GM23338 (cell line): ENCODE results near the gene DRGX.

Experiments used
- CREB1 ChIP-seq: fragments of 250-450 bp; sonication (Bioruptor Pico); IDR thresholded peaks from 2 replicates; pipeline ENCODE4 v1.5.0; 2020; ENCODE audit warnings: low read depth, mild to moderate bottlenecking, moderate library complexity
- CTCF ChIP-seq, 2 experiments: fragments of 200-600 bp in 1 of 2; sonication (generic) in 1 of 2; conservative IDR thresholded peaks; 2 replicates each; pipeline versions ENCODE4 v1.5.1 to v1.6.1; 2016 to 2017; ENCODE audit warnings: antibody characterized with exemption in 2 of 2, low read depth in 2 of 2, mild to moderate bottlenecking in 2 of 2, moderate library complexity in 1 of 2
- ETS1 ChIP-seq: IDR thresholded peaks from 2 replicates; pipeline ENCODE4 v1.6.1; 2016; ENCODE audit warnings: antibody characterized with exemption
- EZH2 ChIP-seq: fragments of 200-600 bp; sonication (generic); IDR thresholded peaks from one replicate; pipeline ENCODE4 v1.8.0; 2017; ENCODE audit warnings: antibody characterized with exemption, mild to moderate bottlenecking, low read depth; ENCODE audit not compliant: unreplicated experiment
- POLR2AphosphoS5 ChIP-seq: IDR thresholded peaks from 2 replicates; pipeline ENCODE4 v1.6.1; 2016; ENCODE audit warnings: antibody characterized with exemption, low read depth
- TF ChIP-seq, protein P1 (sequence below): IDR thresholded peaks from one replicate; pipeline ENCODE4 v1.6.1; 2018; ENCODE audit warnings: antibody characterized with exemption; ENCODE audit not compliant: unreplicated experiment

- no peak for TF ChIP-seq EZH2
- no peak for TF ChIP-seq POLR2AphosphoS5
- TF ChIP-seq CTCF (conservative IDR thresholded peaks at IDR 0.05; ENCODE audit: low read depth in 2 of 2): peak; percentile 31; a peak in 2 of 4 replicates
- TF ChIP-seq, protein P1, sequence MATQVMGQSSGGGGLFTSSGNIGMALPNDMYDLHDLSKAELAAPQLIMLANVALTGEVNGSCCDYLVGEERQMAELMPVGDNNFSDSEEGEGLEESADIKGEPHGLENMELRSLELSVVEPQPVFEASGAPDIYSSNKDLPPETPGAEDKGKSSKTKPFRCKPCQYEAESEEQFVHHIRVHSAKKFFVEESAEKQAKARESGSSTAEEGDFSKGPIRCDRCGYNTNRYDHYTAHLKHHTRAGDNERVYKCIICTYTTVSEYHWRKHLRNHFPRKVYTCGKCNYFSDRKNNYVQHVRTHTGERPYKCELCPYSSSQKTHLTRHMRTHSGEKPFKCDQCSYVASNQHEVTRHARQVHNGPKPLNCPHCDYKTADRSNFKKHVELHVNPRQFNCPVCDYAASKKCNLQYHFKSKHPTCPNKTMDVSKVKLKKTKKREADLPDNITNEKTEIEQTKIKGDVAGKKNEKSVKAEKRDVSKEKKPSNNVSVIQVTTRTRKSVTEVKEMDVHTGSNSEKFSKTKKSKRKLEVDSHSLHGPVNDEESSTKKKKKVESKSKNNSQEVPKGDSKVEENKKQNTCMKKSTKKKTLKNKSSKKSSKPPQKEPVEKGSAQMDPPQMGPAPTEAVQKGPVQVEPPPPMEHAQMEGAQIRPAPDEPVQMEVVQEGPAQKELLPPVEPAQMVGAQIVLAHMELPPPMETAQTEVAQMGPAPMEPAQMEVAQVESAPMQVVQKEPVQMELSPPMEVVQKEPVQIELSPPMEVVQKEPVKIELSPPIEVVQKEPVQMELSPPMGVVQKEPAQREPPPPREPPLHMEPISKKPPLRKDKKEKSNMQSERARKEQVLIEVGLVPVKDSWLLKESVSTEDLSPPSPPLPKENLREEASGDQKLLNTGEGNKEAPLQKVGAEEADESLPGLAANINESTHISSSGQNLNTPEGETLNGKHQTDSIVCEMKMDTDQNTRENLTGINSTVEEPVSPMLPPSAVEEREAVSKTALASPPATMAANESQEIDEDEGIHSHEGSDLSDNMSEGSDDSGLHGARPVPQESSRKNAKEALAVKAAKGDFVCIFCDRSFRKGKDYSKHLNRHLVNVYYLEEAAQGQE: no peak
- no peak for TF ChIP-seq CREB1 (CRISPR knock-in tag)
- no peak for TF ChIP-seq ETS1
These were observed 2.1 kb downstream of the DRGX start for GRCh38 chr10:49393757-49394156.
